Measurements from ENCODE around the gene PTPRD. TPM values are rescaled to one million over a fixed set of nuclear protein-coding genes. Genes with fewer than 3 reads are reported as not detected.

Gene PTPRD
- total and polyA plus RNA-seq, 2 donors (not counting 1 experiment from before 2014, with no cell fraction given) = 0.35 to 4.8 TPM

DNA sequence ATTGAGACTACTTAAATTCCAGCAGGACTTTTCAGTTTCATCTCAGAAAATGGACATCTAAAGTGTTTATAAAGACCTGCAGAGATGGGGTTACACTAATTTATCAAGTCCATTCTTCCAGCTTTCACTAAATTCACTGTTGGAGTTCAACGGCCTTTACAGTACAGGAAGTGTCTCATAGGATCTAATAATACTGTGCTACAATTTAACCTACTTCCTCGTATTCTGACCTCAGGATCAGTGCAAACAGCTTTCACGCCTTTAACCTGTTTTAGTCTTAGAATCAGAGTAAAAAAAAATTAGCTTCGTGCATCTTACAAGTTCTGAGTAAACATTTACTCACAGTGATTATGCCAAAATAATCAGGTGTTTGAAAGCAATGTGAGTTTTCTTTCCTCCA is 2180.6 kb downstream of the PTPRD start:
- Histone ChIP-seq H3K4me1 (ENCODE audit: control insufficient read depth, extremely low read depth, insufficient read depth, low read length) (no peaks in the 10 kb centered on the region), H3K4me3 (replicated peaks in 1 of 4; ENCODE audit: control extremely low read depth in 1 of 4, insufficient read depth in 1 of 4, low read depth in 3 of 4, low read length in 4 of 4) (no peak overlapping the region), H3K36me3 (ENCODE audit: control insufficient read depth, insufficient read depth, low read length) (no peaks in the 10 kb centered on the region), H2AFZ (ENCODE audit: low read length) (no peak overlapping the region), H3K27ac (ENCODE audit: insufficient read depth, low read length) (no peak overlapping the region), H3K4me2 (ENCODE audit: extremely low read depth, insufficient read depth, low read length) (no peak overlapping the region), H3K27me3 (ENCODE audit: control insufficient read depth, insufficient read depth, low read length) (no peaks in the 10 kb centered on the region), H3K9me3 (ENCODE audit: control insufficient read depth, insufficient read depth, low read depth, low read length) (no peaks in the 10 kb centered on the region), H4K20me1 (ENCODE audit: control insufficient read depth, extremely low read depth, insufficient read depth, low read length) (no peaks in the 10 kb centered on the region), H3K9ac (ENCODE audit: insufficient read depth, low read length) (no peak overlapping the region), H3K79me2 (ENCODE audit: control insufficient read depth, insufficient read depth, low read length) (no peaks in the 10 kb centered on the region)
- TF ChIP-seq, protein P1, sequence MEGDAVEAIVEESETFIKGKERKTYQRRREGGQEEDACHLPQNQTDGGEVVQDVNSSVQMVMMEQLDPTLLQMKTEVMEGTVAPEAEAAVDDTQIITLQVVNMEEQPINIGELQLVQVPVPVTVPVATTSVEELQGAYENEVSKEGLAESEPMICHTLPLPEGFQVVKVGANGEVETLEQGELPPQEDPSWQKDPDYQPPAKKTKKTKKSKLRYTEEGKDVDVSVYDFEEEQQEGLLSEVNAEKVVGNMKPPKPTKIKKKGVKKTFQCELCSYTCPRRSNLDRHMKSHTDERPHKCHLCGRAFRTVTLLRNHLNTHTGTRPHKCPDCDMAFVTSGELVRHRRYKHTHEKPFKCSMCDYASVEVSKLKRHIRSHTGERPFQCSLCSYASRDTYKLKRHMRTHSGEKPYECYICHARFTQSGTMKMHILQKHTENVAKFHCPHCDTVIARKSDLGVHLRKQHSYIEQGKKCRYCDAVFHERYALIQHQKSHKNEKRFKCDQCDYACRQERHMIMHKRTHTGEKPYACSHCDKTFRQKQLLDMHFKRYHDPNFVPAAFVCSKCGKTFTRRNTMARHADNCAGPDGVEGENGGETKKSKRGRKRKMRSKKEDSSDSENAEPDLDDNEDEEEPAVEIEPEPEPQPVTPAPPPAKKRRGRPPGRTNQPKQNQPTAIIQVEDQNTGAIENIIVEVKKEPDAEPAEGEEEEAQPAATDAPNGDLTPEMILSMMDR (conservative IDR thresholded peaks at IDR 0.05 in 1 of 2, IDR thresholded peaks at IDR 0.05 in 1 of 2; ENCODE audit: low read depth in 1 of 2, low read length in 2 of 2) = no peak
- no peak for TF ChIP-seq EZH2 (IDR thresholded peaks at IDR 0.05; ENCODE audit: low read length, missing control alignments)
- DNase-seq (ENCODE audit: low read depth in 2 of 2) = no peak

DNA sequence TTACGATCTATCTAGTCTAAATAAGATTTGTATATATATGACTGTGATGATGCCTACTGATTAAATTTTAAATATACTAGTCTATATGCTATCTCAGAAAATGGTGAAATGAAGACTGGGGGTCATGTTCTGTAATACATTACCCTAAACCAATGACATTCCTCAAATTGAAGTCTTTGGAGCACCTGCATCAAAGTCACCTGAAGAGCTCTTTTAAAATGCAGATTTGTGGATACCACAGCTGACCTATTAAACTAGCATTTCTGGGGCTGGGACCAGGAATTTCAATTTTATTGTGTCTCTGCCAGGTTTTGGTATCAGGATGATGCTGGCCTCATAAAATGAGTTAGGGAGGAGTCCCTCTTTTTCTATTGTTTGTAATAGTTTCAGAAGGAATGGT is 2181.3 kb downstream of the PTPRD start:
- Histone ChIP-seq H2AFZ (ENCODE audit: low read length) (no peak overlapping the region), H4K20me1 (ENCODE audit: control insufficient read depth, extremely low read depth, insufficient read depth, low read length) (no peaks in the 10 kb centered on the region), H3K27me3 (ENCODE audit: control insufficient read depth, insufficient read depth, low read length) (no peaks in the 10 kb centered on the region), H3K27ac (ENCODE audit: insufficient read depth, low read length) (no peak overlapping the region), H3K4me1 (ENCODE audit: control insufficient read depth, extremely low read depth, insufficient read depth, low read length) (no peaks in the 10 kb centered on the region), H3K79me2 (ENCODE audit: control insufficient read depth, insufficient read depth, low read length) (no peaks in the 10 kb centered on the region), H3K4me3 (replicated peaks in 1 of 4; ENCODE audit: control extremely low read depth in 1 of 4, insufficient read depth in 1 of 4, low read depth in 3 of 4, low read length in 4 of 4) (no peak overlapping the region), H3K9me3 (ENCODE audit: control insufficient read depth, insufficient read depth, low read depth, low read length) (no peaks in the 10 kb centered on the region), H3K36me3 (ENCODE audit: control insufficient read depth, insufficient read depth, low read length) (no peaks in the 10 kb centered on the region), H3K4me2 (ENCODE audit: extremely low read depth, insufficient read depth, low read length) (no peak overlapping the region), H3K9ac (ENCODE audit: insufficient read depth, low read length) (no peak overlapping the region)
- TF ChIP-seq EZH2 (IDR thresholded peaks at IDR 0.05; ENCODE audit: low read length, missing control alignments) = no peak
- TF ChIP-seq, protein P1 (conservative IDR thresholded peaks at IDR 0.05 in 1 of 2, IDR thresholded peaks at IDR 0.05 in 1 of 2; ENCODE audit: low read depth in 1 of 2, low read length in 2 of 2) = no peak
- no peak for DNase-seq (ENCODE audit: low read depth in 2 of 2)

DNA sequence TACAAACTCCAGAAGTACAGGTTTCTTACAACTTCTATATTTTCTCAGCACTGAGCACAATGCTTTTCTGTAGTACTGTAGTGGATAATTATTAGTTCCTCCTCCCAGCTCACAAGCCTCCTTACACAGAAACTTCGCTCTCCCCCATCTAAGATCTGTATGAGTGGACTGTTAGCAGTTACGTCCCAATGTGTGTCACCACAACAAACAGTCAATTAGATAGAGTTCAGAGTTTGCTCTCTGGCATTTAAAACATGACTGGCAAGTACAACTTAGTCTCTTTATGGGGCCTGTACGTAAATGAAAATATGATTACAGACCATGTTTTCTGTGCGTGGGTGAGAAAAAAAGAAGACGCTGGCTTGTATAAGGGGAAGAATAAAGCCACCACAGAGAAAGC is 2181.9 kb downstream of the PTPRD start:
- Histone ChIP-seq H3K4me2 (ENCODE audit: extremely low read depth, insufficient read depth, low read length) (no peak overlapping the region), H3K27ac (ENCODE audit: insufficient read depth, low read length) (no peak overlapping the region), H3K79me2 (ENCODE audit: control insufficient read depth, insufficient read depth, low read length) (no peaks in the 10 kb centered on the region), H4K20me1 (ENCODE audit: control insufficient read depth, extremely low read depth, insufficient read depth, low read length) (no peaks in the 10 kb centered on the region), H3K4me1 (ENCODE audit: control insufficient read depth, extremely low read depth, insufficient read depth, low read length) (no peaks in the 10 kb centered on the region), H2AFZ (ENCODE audit: low read length) (no peak overlapping the region), H3K36me3 (ENCODE audit: control insufficient read depth, insufficient read depth, low read length) (no peaks in the 10 kb centered on the region), H3K4me3 (replicated peaks in 1 of 4; ENCODE audit: control extremely low read depth in 1 of 4, insufficient read depth in 1 of 4, low read depth in 3 of 4, low read length in 4 of 4) (no peak overlapping the region), H3K9me3 (ENCODE audit: control insufficient read depth, insufficient read depth, low read depth, low read length) (no peaks in the 10 kb centered on the region), H3K27me3 (ENCODE audit: control insufficient read depth, insufficient read depth, low read length) (no peaks in the 10 kb centered on the region), H3K9ac (ENCODE audit: insufficient read depth, low read length) (no peak overlapping the region)
- no peak for TF ChIP-seq EZH2 (IDR thresholded peaks at IDR 0.05; ENCODE audit: low read length, missing control alignments)
- TF ChIP-seq, protein P1 (conservative IDR thresholded peaks at IDR 0.05 in 1 of 2, IDR thresholded peaks at IDR 0.05 in 1 of 2; ENCODE audit: low read depth in 1 of 2, low read length in 2 of 2) = no peak
- DNase-seq (ENCODE audit: low read depth in 2 of 2) = no peak

Data from fibroblast of lung (primary cell).